HepG2 (cell line): Measurements from ENCODE around the gene SERPINB1. TPM values are rescaled to one million over a fixed set of nuclear protein-coding genes. Genes with fewer than 3 reads are reported as not detected.

Experiments
- CHD4 ChIP-seq: fragments of 200-600 bp; sonication (generic); IDR thresholded peaks from 2 replicates; pipeline ENCODE4 v1.7.0; 2017; ENCODE audit warnings: mild to moderate bottlenecking, low read length, borderline replicate concordance
- DBP ChIP-seq: sonication (generic); formaldehyde crosslinking; IDR thresholded peaks from 2 replicates; pipeline ENCODE4 v1.4.0; 2020; ENCODE audit warnings: missing genetic modification reagents; ENCODE audit errors: not compliant biosample characterization
- FOSL1 ChIP-seq: sonication (generic); formaldehyde crosslinking; IDR thresholded peaks from 2 replicates; pipeline ENCODE4 v1.9.0; 2021; ENCODE audit warnings: missing genetic modification reagents, borderline replicate concordance
- FOXK2 ChIP-seq: fragments of 450-650 bp; IDR thresholded peaks from 2 replicates; pipeline ENCODE4 v1.6.1; 2016
- FOXM1 ChIP-seq: sonication (generic); formaldehyde crosslinking; IDR thresholded peaks from 2 replicates; pipeline ENCODE4 v1.5.0; 2020; ENCODE audit warnings: missing genetic modification reagents
- HNF4A ChIP-seq: sonication (generic); formaldehyde crosslinking; IDR thresholded peaks from 2 replicates; pipeline ENCODE4 v1.4.0; 2020; ENCODE audit warnings: missing genetic modification reagents
- HNRNPUL1 ChIP-seq: fragments of 200-400 bp; formaldehyde crosslinking; IDR thresholded peaks from 2 replicates; pipeline ENCODE4 v1.6.1; 2017; ENCODE audit warnings: low read depth, mild to moderate bottlenecking, low read length, moderate library complexity
- PBX3 ChIP-seq: sonication (generic); formaldehyde crosslinking; IDR thresholded peaks from 2 replicates; pipeline ENCODE4 v1.8.1; 2023; ENCODE audit warnings: missing genetic modification reagents, inconsistent platforms, borderline replicate concordance
- PPARG ChIP-seq: conservative IDR thresholded peaks from 2 replicates; pipeline ENCODE4 v1.6.1; 2016; ENCODE audit warnings: missing biosample characterization, missing genetic modification reagents
- RARA ChIP-seq: IDR thresholded peaks from 2 replicates; pipeline ENCODE4 v1.6.1; 2016; ENCODE audit warnings: missing genetic modification reagents, missing compliant biosample characterization
- SMARCC2 ChIP-seq: fragments of 450-650 bp; IDR thresholded peaks from 2 replicates; pipeline ENCODE4 v1.6.1; 2017; ENCODE audit warnings: antibody characterized with exemption, mild to moderate bottlenecking
- TEAD3 ChIP-seq: optimal IDR thresholded peaks from 2 replicates; pipeline ENCODE3; 2016; ENCODE audit warnings: borderline replicate concordance
- TFAP4 ChIP-seq: sonication (generic); IDR thresholded peaks from 2 replicates; pipeline ENCODE4 v1.6.1; 2016; ENCODE audit warnings: low read depth, borderline replicate concordance
- ZBTB38 ChIP-seq: sonication (generic); formaldehyde crosslinking; IDR thresholded peaks from 2 replicates; pipeline ENCODE4 v1.5.1; 2020; ENCODE audit warnings: mild to moderate bottlenecking, missing genetic modification reagents
- ZBTB46 ChIP-seq: sonication (generic); formaldehyde crosslinking; IDR thresholded peaks from 2 replicates; pipeline ENCODE4 v1.4.0; 2020; ENCODE audit warnings: mild to moderate bottlenecking, missing genetic modification reagents, borderline replicate concordance
- ZGPAT ChIP-seq: IDR thresholded peaks from 2 replicates; pipeline ENCODE4 v1.6.1; 2016; ENCODE audit warnings: mild to moderate bottlenecking
- ZNF275 ChIP-seq: sonication (generic); formaldehyde crosslinking; IDR thresholded peaks from 2 replicates; pipeline ENCODE4 v1.8.0; 2022; ENCODE audit warnings: missing genetic modification reagents, mild to moderate bottlenecking, inconsistent platforms, borderline replicate concordance
- ZNF3 ChIP-seq: IDR thresholded peaks from 2 replicates; pipeline ENCODE4 v1.7.0; 2017; ENCODE audit warnings: inconsistent platforms
- ZNF615 ChIP-seq: sonication (generic); formaldehyde crosslinking; IDR thresholded peaks from 2 replicates; pipeline ENCODE4 v1.5.0; 2020; ENCODE audit warnings: mild to moderate bottlenecking, missing genetic modification reagents, borderline replicate concordance
- ZNF644 ChIP-seq: IDR thresholded peaks from 2 replicates; pipeline ENCODE4 v1.6.1; 2016; ENCODE audit warnings: low read depth
- ZNF740 ChIP-seq: sonication (generic); formaldehyde crosslinking; IDR thresholded peaks from 2 replicates; pipeline ENCODE4 v1.4.0; 2020; ENCODE audit warnings: missing genetic modification reagents
- polyA plus RNA-seq, 8 experiments: library from polyadenylated mRNA; depleted of rRNA in 3 of 8; stranded (reverse) in 7 of 8; unstranded in 1 of 8; fragments of >200 nt; fragmentation: Illumina TruSeq in 4 of 8; extraction: Trizol in 4 of 8; gene quantifications; 2 replicates each; pipeline versions ENCODE4 v1.2.1 to v1.2.3, GENCODE V29; 2011 to 2016; ENCODE audit warnings: low read depth in 4 of 8, missing spikeins in 1 of 8, mixed read lengths in 1 of 8; ENCODE audit not compliant: insufficient read depth in 1 of 8
- total RNA-seq, 5 experiments: library from RNA; depleted of rRNA; stranded (reverse); fragments of >200 nt; fragmentation: Illumina TruSeq; extraction: Trizol; gene quantifications; 2 replicates each; pipeline ENCODE4 v1.2.3, GENCODE V29; 2016; ENCODE audit warnings: low read depth in 1 of 5

Gene SERPINB1
- total and polyA plus RNA-seq, 2 of the 13 experiments (the other 11 are each of a cell fraction or from before 2014, with no cell fraction given): 41.4 to 60.5 TPM

GRCh38 chr6:2876210-2877056 lies 34.8 kb upstream of the SERPINB1 start (continued):
- TF ChIP-seq PBX3 (CRISPR knock-in tag): 0 out of 2 replicates have a peak, but pooled peaks have one; percentile 63
- TF ChIP-seq SMARCC2: no peak
- no peak for TF ChIP-seq ZBTB46 (CRISPR knock-in tag)
- peak; percentile 100 for TF ChIP-seq ZGPAT (CRISPR knock-in tag)
- peak; percentile 63 for TF ChIP-seq CHD4
- no peak for TF ChIP-seq ZNF615 (CRISPR knock-in tag)
- peak; percentile 96 for TF ChIP-seq ZBTB38
- TF ChIP-seq FOXK2: peak; percentile 94
- TF ChIP-seq HNF4A (CRISPR knock-in tag): peak; percentile 99
- peak; percentile 93 for TF ChIP-seq DBP (CRISPR knock-in tag)
- 0 out of 2 replicates have a peak, but pooled peaks have one; percentile 54 for TF ChIP-seq FOXM1
- TF ChIP-seq TFAP4: peak; percentile 100
- peak; percentile 61 for TF ChIP-seq ZNF644
- peak; percentile 94 for TF ChIP-seq PPARG (CRISPR knock-in tag)
- peak; percentile 85; the same call in 1 of the 2 replicates for TF ChIP-seq ZNF3 (CRISPR knock-in tag)
- TF ChIP-seq ZNF740 (CRISPR knock-in tag): peak; percentile 61
- no peak for TF ChIP-seq HNRNPUL1
- peak; percentile 93 for TF ChIP-seq FOSL1 (CRISPR knock-in tag)
- TF ChIP-seq TEAD3 (CRISPR knock-in tag): peak; percentile 100
- TF ChIP-seq ZNF275 (CRISPR knock-in tag): peak; percentile 97; the same call in 1 of the 2 replicates
- peak; percentile 100 for TF ChIP-seq RARA
